ENCODE results near the gene MAGEB16. TPM values are rescaled to one million over a fixed set of nuclear protein-coding genes. Genes with fewer than 3 reads are reported as not detected.

The MAGEB16 gene
- total RNA-seq, result not detected
- long read RNA-seq, result 0 reads

DNA sequence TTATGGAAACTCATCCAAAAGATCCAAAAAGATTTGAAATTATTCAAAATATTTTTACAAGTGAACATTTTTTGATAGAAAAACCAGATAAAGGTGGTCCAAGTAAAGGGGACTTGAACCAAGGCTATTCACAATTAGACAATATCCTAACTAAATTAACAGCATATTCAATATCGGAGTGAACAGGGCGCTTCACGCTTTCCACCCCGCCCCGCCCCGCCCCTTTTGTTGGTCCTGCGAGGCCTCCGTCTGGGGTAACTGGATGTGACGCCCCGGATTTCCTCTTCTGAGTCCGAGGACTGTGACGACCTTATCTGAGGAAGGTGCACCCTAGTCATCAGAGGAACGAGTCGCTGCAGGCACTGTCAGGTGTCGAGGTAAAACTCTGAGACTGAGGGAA is at the start of gene MAGEB16:
TSS of gene MAGEB16 (plus strand) at position 301 of the 400 bp plus-strand sequence. CDS start 3,855 bp downstream, outside the sequence.
- ATAC-seq, result no peak
- no peak for DNase-seq
- intact Hi-C loops (cut with DNase I), result no loop called here

DNA sequence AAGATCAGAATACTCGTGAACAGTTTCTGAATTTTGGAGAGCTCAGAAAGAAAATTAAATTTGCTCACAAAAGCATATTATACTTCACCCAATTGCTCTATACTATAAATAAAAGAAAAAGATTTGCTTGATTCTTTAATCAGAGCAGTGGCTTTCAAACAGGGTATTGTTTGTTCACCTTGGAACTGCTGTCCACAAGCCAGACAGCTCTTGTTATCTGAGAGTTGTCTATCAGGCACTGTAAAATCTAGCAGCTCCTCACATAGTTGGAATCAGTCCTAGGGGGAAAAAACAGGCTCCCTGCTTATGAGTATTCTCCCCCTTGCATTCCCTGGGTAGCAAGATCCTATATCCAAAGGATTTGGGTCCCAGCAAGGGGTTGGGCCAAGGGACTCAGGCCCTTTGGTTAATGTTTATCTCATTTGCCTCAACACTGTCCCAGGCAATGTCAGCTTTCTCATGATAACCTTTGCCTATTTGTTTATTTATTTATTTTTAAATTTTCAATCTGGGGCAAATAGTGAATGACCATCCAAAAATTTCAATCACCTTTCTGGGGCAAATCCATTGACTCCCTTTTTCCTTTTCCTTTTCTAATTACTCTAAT is 24.1 kb upstream of the MAGEB16 start:
- no peak for DNase-seq
- intact Hi-C loops (cut with DNase I), result no loop called here
- ATAC-seq, result no peak

DNA sequence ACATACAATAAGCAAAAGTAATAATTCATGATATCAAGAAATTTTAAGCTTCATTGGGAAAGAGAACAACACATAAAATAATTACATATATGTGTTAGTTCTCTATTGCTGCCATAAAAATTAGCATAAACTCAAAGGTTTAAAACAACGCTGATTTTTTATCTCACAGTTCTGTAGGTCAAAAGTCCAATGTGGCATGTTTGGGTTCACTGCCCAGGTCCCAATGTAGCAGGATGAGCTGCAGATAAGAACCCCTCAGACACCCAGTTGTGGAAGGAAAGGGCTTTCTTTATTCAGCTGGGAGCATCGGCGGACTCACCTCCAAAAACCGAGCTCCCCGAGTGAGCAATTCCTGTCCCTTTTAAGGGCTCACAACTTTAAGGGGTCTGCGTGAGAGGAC is 13.1 kb upstream of the MAGEB16 start:
- intact Hi-C loops (cut with DNase I), result no loop called here
- ATAC-seq (no peak), DNase-seq (no peak)

DNA sequence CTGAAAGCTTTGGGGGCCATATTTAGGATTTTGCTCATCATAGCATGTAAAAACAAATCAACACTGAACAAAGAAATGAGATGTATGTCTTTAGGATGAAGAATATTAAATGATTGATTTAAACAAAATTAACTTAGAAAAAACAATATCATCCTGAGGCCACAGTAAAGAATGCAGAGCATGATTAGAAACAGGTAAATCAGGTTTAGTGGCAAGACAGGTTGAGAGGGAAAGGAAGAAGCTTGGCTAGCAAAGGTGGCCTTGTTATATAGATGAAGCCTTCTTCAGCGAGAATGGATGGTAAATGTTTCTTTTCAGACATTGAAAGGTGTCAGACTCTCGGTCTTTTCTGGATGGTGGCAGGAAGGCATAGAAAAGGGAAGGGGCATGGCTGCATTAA is 11.9 kb upstream of the MAGEB16 start:
- no peak for DNase-seq
- no peak for ATAC-seq
- intact Hi-C loops (cut with DNase I), result no loop called here

DNA sequence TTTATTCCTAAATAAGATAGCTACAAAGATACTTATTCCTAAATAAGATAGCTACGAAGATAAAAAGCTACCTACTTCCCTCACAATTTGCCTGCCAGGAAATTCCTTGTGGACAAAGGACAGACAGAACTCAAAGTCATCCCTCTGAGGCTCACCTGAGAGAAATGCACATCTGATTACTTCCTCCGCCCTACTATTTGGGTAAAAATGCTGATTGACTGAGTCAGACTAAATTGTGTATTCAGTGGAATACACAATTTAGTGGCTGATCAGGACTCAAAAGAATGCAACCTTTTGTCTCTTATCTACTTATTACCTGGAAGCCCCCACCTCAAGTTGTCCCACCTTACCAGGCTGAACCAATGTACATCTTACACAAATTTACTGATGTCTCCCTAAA is 10.3 kb upstream of the MAGEB16 start:
- DNase-seq (no peak), ATAC-seq (no peak)
- intact Hi-C loops (cut with DNase I), result no loop called here

DNA sequence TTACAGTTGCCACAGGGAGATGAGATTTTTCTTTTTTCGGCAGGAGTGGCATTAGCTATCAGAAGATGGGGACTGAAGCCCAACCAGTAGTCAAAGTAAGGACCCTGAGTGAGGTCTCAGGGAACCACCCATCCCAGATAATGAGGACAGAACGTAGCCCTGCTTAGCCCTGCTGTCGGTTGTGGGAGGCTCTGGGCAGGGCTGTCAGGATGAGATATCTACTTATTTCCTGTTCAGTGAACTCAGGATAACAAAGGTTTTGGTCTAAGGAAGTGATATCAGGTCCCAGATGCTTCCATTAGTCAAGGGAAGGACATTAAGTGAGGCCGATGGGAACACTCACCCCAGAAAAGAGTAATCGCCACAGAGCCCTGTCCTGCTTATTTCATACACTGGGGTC is 2.3 kb downstream of the MAGEB16 start:
- intact Hi-C loops (cut with DNase I), result no loop called here
- ATAC-seq, result no peak

DNA sequence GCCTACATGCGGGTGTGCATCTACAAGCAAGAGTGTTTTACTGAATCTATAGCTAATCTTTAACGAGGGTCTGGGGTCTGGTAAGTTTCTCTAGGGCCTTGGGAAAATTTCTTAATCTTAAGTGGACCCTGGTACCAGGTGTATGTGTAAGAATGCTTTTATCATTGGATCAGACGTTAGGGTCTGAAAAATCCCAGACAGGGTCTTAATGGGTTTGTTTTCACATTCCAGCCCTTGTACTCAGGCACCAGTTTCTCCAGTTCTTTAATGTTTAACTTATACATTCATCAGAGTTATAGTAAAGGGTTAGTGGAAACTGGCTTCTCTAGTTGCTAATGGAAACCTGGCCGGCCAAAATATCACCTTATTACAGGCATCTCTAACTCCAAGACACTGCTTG is 11.6 kb downstream of the MAGEB16 start:
- ATAC-seq (no peak), DNase-seq (no peak)
- intact Hi-C loops (cut with DNase I), result no loop called here

More for the DNA sequence above, 2.3 kb downstream of the MAGEB16 start:
- DNase-seq, result no peak

DNA sequence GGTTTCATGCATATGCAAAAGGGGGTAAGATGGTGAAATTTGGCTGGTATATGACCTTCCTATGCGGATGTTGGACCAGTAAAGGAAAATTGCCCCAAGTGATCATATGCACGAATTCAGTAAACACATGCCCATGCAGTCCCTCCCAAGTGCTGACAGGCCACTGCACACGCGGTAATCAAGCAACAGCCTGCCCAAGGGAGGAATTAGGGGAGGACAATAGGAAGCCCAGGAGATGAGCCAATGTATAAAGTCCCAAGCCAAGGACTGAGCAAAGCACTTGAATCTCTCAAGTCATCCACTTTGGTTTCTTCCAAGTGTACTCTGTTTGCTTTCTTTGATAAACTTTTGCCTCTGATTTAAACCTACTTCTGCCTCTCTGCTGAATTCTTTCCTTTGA is 21.1 kb downstream of the MAGEB16 start:
- intact Hi-C loops (cut with DNase I), result no loop called here
- ATAC-seq (no peak), DNase-seq (no peak)

DNA sequence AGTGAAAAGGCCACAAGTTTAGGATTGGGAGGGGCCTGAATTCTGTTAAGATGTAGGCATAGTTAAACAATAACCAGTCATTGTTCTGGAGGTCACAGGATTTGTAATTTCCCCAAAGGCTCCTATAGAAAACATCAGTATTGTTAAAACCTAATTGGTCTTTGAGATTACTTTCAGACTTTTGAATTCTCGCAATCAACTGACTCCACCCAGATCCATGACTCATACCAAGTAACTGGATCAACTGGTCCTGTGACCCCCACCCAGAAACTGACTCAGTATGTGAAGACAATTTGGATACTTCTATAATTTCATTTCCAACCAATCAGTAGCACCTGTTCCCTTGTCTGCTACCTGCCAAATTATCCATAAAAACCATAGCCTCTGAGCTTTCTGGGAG is 28.4 kb downstream of the MAGEB16 start:
- no peak for DNase-seq
- intact Hi-C loops (cut with DNase I), result no loop called here
- ATAC-seq, result no peak

DNA sequence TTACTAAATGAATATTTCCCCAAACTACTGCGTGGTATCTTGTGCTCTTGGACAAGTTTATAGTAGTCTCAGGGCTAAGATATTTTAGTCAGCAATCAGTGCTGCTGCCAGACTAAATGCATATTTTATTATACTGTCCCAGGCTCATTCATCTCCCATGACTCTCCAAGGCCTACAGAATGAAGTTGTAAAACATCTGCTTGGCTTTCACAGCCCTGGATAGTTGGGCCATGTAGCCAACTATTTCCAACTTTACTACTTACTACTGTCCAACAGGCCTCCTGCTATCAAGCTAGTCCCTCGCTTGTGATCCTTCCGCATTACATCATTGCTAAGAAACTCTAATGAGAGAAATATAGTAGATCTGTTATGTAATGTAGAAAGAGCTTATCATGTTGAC is 31.4 kb downstream of the MAGEB16 start:
- no peak for DNase-seq
- intact Hi-C loops (cut with DNase I), result no loop called here
- ATAC-seq, result no peak

DNA sequence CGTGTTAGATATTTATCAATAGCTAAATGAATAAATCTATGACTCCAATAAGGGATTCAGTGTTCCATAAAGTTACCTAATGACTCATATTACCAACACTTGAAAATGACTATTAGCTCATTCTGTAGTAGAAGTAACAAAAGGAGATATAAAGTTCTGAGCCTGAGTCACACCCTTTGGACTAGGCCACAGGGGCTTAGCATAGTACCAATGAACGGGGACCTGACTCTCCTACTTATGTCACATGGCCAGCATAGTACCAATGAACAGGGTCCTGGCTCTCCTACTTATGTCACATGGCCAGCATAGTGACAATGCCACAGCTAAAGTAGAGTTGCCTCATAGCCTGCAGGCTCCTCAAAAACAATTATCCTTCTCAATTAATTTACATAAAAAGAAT is 43.7 kb downstream of the MAGEB16 start:
- intact Hi-C loops (cut with DNase I), result no loop called here
- no peak for ATAC-seq
- no peak for DNase-seq

DNA sequence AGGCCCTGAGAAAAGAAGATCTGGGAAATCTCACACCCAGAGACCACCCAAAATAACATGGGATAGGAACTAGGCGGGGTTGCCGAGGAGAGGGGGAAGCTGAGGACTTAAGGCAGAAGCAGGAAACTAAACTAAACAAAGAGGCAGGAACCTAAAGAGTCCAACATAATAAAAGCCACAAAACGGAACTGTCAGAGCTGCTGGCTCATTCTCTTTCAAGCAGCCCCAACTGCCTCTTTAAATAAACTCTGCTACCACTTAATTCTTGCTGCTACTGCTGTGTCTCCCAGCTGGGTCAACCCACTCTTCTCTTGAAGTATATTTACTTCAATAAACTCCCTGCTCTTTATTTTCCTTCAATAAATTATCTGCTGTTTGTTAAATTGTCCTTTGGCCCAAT is 44.5 kb downstream of the MAGEB16 start:
- intact Hi-C loops (cut with DNase I), result no loop called here
- no peak for DNase-seq
- ATAC-seq, result no peak

DNA sequence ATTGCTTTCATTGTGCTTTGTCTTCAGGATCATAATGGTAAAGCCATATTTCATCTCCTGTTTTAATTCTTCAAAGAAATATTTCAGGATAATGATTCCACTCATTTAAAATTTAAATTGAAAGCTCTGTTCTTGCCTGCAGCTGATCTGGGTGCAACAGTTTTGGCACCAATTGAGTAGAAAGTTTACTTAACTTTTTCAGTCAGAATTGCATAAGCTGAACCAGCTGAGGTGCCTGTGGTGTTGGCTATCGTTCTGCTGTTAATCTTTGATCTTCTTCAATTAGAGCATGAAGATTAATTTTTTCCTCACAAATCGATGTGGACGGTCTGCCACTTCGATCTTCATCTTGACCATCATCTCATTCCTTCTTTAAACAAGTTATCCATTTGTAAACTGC is 49.6 kb downstream of the MAGEB16 start:
- intact Hi-C loops (cut with DNase I), result no loop called here
- no peak for DNase-seq
- no peak for ATAC-seq

Other genes starting within 250 kb of the MAGEB16 start
- gene CFAP47, start 121.4 kb downstream of the MAGEB16 start, total RNA-seq, result not detected

All from left cardiac atrium (tissue), 4 donors.